GM23338 (cell line): ENCODE measurements around the gene BTBD18. TPM values are rescaled to one million over a fixed set of nuclear protein-coding genes. Genes with fewer than 3 reads are reported as not detected.

Source experiments
- ATAC-seq: fragments of 200-7000 bp; cut with Tn5 transposase; 3 replicates; pipeline ENCODE4 v1.9.1; 2020
- DNase-seq: peaks from one replicate; pipeline ENCODE4 v3.0.0-alpha.2; 2015; ENCODE audit warnings: low spot score
- H2AFZ ChIP-seq: fragments of 200-600 bp; sonication (generic); 2 replicates; pipeline ENCODE4 v1.8.0; 2016; ENCODE audit warnings: antibody characterized with exemption, mild to moderate bottlenecking, moderate library complexity
- H3F3A ChIP-seq: fragments of 200-600 bp; sonication (generic); replicated peaks from 2 replicates; pipeline ENCODE4 v1.8.0; 2017; ENCODE audit warnings: antibody characterized with exemption, mixed run types, low read depth
- H3K27ac ChIP-seq: fragments of 200-600 bp; sonication (generic); 2 replicates; pipeline ENCODE4 v1.6.1; 2016; ENCODE audit warnings: low read depth
- H3K27me3 ChIP-seq: fragments of 200-600 bp; sonication (generic); 2 replicates; pipeline ENCODE4 v1.8.0; 2016; ENCODE audit warnings: mild to moderate bottlenecking, mixed run types, moderate library complexity; ENCODE audit not compliant: insufficient read depth
- H3K36me3 ChIP-seq: fragments of 200-600 bp; sonication (generic); 2 replicates; pipeline ENCODE4 v1.8.0; 2016; ENCODE audit warnings: mild to moderate bottlenecking; ENCODE audit not compliant: insufficient read depth
- H3K4me1 ChIP-seq: fragments of 200-600 bp; sonication (generic); 2 replicates; pipeline ENCODE4 v1.8.0; 2016; ENCODE audit warnings: mild to moderate bottlenecking, moderate library complexity; ENCODE audit not compliant: insufficient read depth
- H3K4me2 ChIP-seq: fragments of 200-600 bp; sonication (generic); 2 replicates; pipeline ENCODE4 v1.7.1; 2017; ENCODE audit warnings: mixed run types
- H3K4me3 ChIP-seq: fragments of 200-600 bp; sonication (generic); 2 replicates; pipeline ENCODE4 v1.6.1; 2016; ENCODE audit warnings: mixed run types
- H3K79me2 ChIP-seq: fragments of 200-600 bp; sonication (generic); replicated peaks from 2 replicates; pipeline ENCODE4 v1.8.0; 2017; ENCODE audit warnings: mild to moderate bottlenecking; ENCODE audit not compliant: insufficient read depth
- H3K9me2 ChIP-seq: fragments of 200-600 bp; sonication (generic); 2 replicates; pipeline ENCODE4 v1.8.0; 2017; ENCODE audit not compliant: insufficient read depth
- H4K20me1 ChIP-seq: fragments of 200-600 bp; sonication (generic); replicated peaks from 2 replicates; pipeline ENCODE4 v1.8.0; 2017; ENCODE audit warnings: mild to moderate bottlenecking; ENCODE audit not compliant: insufficient read depth
- H3K27ac Mint-ChIP-seq: 2 replicates; pipeline ENCODE4 v1.8.0; 2020; ENCODE audit warnings: inconsistent platforms, mild to moderate bottlenecking, moderate library complexity, mixed read lengths
- H3K27me3 Mint-ChIP-seq: 3 replicates; pipeline ENCODE4 v1.8.0; 2022; ENCODE audit warnings: low read depth, mild to moderate bottlenecking, moderate library complexity, mixed read lengths, inconsistent platforms; ENCODE audit not compliant: insufficient read depth, poor library complexity
- H3K36me3 Mint-ChIP-seq: 3 replicates; pipeline ENCODE4 v1.8.0; 2021; ENCODE audit warnings: low read depth, mild to moderate bottlenecking, inconsistent platforms, moderate library complexity, mixed read lengths
- H3K4me1 Mint-ChIP-seq: 3 replicates; pipeline ENCODE4 v1.8.0; 2020; ENCODE audit warnings: mild to moderate bottlenecking, inconsistent platforms, mixed read lengths
- H3K4me3 Mint-ChIP-seq: 3 replicates; pipeline ENCODE4 v1.8.0; 2021; ENCODE audit warnings: moderate library complexity, mild to moderate bottlenecking, inconsistent platforms, mixed read lengths
- H3K9me3 Mint-ChIP-seq: 3 replicates; pipeline ENCODE4 v1.8.0; 2020; ENCODE audit warnings: moderate library complexity, mild to moderate bottlenecking, inconsistent platforms, mixed read lengths
- CREB1 ChIP-seq: fragments of 250-450 bp; sonication (Bioruptor Pico); IDR thresholded peaks from 2 replicates; pipeline ENCODE4 v1.5.0; 2020; ENCODE audit warnings: low read depth, mild to moderate bottlenecking, moderate library complexity
- EZH2 ChIP-seq: fragments of 200-600 bp; sonication (generic); IDR thresholded peaks from one replicate; pipeline ENCODE4 v1.8.0; 2017; ENCODE audit warnings: antibody characterized with exemption, mild to moderate bottlenecking, low read depth; ENCODE audit not compliant: unreplicated experiment
- EZH2phosphoT487 ChIP-seq: fragments of 200-600 bp; sonication (generic); IDR thresholded peaks from one replicate; pipeline ENCODE4 v1.8.1; 2018; ENCODE audit warnings: antibody characterized with exemption; ENCODE audit not compliant: unreplicated experiment
- JUNB ChIP-seq: IDR thresholded peaks from one replicate; pipeline ENCODE4 v1.6.1; 2016; ENCODE audit warnings: antibody characterized with exemption; ENCODE audit not compliant: unreplicated experiment
- NANOG ChIP-seq: IDR thresholded peaks from 2 replicates; pipeline ENCODE4 v1.6.1; 2016; ENCODE audit warnings: antibody characterized with exemption, borderline replicate concordance
- STAT1 ChIP-seq: IDR thresholded peaks from one replicate; pipeline ENCODE4 v1.6.1; 2016; ENCODE audit warnings: antibody characterized with exemption; ENCODE audit not compliant: unreplicated experiment
- ZNF114 ChIP-seq: fragments of 250-450 bp; sonication (Bioruptor Pico); IDR thresholded peaks from 2 replicates; pipeline ENCODE4 v1.5.0; 2020; ENCODE audit warnings: mild to moderate bottlenecking, moderate library complexity
- ZNF331 ChIP-seq: fragments of 250-450 bp; sonication (Bioruptor Pico); IDR thresholded peaks from 2 replicates; pipeline ENCODE4 v1.5.0; 2020; ENCODE audit warnings: low read depth, mild to moderate bottlenecking, moderate library complexity
- polyA plus RNA-seq: library from polyadenylated mRNA; unstranded; fragments of >200 nt; fragmentation: Nextera tagmentation; extraction: Ambion mirVana; gene quantifications from 2 replicates; pipeline ENCODE4 v1.2.1, GENCODE V29; 2016
- total RNA-seq: library from RNA; depleted of rRNA; stranded (reverse); fragments of >200 nt; shearing (Covaris generic); gene quantifications from 2 replicates; pipeline ENCODE4 v1.2.3, GENCODE V29; 2014
- TF ChIP-seq, protein P1 (sequence below): IDR thresholded peaks from 2 replicates; pipeline ENCODE4 v1.6.1; 2016; ENCODE audit warnings: antibody characterized with exemption
- TF ChIP-seq, protein P2 (sequence below), 2 experiments: fragments of 200-600 bp in 1 of 2; sonication (generic) in 1 of 2; conservative IDR thresholded peaks; 2 replicates each; pipeline versions ENCODE4 v1.5.1 to v1.6.1; 2016 to 2017; ENCODE audit warnings: antibody characterized with exemption in 2 of 2, low read depth in 2 of 2, mild to moderate bottlenecking in 2 of 2, moderate library complexity in 1 of 2
- TF ChIP-seq, protein P3 (sequence below): fragments of 250-450 bp; sonication (Bioruptor Pico); IDR thresholded peaks from 2 replicates; pipeline ENCODE4 v1.5.0; 2020; ENCODE audit warnings: mild to moderate bottlenecking, moderate library complexity

BTBD18 gene
- total and polyA plus RNA-seq, 2 experiments from 2014 or later: 0.29 TPM; not detected in 1

DNA sequence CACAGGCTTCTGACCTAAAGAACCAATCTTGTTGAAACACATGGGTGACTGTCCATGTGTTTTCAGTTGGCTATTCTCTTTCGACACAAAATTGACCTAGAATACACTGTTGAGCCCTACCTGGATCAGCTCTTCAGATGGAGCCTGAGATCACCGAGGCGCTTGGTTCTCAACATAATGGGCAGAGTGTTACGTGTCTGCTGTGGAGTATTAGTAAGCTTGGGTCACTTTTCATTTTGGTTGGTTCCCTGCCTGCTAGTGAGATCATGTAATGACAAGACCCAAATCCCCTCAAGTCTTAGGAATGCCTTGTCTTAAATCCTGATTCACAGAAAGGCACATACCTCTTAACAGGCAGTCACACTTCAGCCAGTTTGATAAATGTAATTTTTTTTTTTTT is 48.3 kb downstream of the BTBD18 start:
- no peaks in the 10 kb centered on the region for H3K9me3 Mint-ChIP-seq
- Histone ChIP-seq H4K20me1 (peaks cover 4% of the 10 kb centered on the region), H3F3A (peaks cover 17% of the 10 kb centered on the region), H3K27ac (no peak overlapping the region; the same call in 1 of the 2 replicates), H3K4me3 (no peak overlapping the region), H3K4me1 (no peaks in the 10 kb centered on the region), H3K4me2 (no peak overlapping the region), H3K36me3 (peaks cover 25% of the 10 kb centered on the region), H2AFZ (no peak overlapping the region), H3K9me2 (no peaks in the 10 kb centered on the region), H3K79me2 (peaks cover 17% of the 10 kb centered on the region), H3K27me3 (no peaks in the 10 kb centered on the region)
- TF ChIP-seq, protein P1, sequence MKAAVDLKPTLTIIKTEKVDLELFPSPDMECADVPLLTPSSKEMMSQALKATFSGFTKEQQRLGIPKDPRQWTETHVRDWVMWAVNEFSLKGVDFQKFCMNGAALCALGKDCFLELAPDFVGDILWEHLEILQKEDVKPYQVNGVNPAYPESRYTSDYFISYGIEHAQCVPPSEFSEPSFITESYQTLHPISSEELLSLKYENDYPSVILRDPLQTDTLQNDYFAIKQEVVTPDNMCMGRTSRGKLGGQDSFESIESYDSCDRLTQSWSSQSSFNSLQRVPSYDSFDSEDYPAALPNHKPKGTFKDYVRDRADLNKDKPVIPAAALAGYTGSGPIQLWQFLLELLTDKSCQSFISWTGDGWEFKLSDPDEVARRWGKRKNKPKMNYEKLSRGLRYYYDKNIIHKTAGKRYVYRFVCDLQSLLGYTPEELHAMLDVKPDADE: no peak
- TF ChIP-seq, protein P2, sequence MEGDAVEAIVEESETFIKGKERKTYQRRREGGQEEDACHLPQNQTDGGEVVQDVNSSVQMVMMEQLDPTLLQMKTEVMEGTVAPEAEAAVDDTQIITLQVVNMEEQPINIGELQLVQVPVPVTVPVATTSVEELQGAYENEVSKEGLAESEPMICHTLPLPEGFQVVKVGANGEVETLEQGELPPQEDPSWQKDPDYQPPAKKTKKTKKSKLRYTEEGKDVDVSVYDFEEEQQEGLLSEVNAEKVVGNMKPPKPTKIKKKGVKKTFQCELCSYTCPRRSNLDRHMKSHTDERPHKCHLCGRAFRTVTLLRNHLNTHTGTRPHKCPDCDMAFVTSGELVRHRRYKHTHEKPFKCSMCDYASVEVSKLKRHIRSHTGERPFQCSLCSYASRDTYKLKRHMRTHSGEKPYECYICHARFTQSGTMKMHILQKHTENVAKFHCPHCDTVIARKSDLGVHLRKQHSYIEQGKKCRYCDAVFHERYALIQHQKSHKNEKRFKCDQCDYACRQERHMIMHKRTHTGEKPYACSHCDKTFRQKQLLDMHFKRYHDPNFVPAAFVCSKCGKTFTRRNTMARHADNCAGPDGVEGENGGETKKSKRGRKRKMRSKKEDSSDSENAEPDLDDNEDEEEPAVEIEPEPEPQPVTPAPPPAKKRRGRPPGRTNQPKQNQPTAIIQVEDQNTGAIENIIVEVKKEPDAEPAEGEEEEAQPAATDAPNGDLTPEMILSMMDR (conservative IDR thresholded peaks at IDR 0.05; ENCODE audit: low read depth in 2 of 2): no peak
- TF ChIP-seq STAT1: no peak
- TF ChIP-seq ZNF331 (CRISPR knock-in tag): no peak
- TF ChIP-seq EZH2phosphoT487: no peak
- no peak for TF ChIP-seq ZNF114 (CRISPR knock-in tag)
- TF ChIP-seq EZH2: no peak
- TF ChIP-seq NANOG: no peak
- TF ChIP-seq, protein P3, sequence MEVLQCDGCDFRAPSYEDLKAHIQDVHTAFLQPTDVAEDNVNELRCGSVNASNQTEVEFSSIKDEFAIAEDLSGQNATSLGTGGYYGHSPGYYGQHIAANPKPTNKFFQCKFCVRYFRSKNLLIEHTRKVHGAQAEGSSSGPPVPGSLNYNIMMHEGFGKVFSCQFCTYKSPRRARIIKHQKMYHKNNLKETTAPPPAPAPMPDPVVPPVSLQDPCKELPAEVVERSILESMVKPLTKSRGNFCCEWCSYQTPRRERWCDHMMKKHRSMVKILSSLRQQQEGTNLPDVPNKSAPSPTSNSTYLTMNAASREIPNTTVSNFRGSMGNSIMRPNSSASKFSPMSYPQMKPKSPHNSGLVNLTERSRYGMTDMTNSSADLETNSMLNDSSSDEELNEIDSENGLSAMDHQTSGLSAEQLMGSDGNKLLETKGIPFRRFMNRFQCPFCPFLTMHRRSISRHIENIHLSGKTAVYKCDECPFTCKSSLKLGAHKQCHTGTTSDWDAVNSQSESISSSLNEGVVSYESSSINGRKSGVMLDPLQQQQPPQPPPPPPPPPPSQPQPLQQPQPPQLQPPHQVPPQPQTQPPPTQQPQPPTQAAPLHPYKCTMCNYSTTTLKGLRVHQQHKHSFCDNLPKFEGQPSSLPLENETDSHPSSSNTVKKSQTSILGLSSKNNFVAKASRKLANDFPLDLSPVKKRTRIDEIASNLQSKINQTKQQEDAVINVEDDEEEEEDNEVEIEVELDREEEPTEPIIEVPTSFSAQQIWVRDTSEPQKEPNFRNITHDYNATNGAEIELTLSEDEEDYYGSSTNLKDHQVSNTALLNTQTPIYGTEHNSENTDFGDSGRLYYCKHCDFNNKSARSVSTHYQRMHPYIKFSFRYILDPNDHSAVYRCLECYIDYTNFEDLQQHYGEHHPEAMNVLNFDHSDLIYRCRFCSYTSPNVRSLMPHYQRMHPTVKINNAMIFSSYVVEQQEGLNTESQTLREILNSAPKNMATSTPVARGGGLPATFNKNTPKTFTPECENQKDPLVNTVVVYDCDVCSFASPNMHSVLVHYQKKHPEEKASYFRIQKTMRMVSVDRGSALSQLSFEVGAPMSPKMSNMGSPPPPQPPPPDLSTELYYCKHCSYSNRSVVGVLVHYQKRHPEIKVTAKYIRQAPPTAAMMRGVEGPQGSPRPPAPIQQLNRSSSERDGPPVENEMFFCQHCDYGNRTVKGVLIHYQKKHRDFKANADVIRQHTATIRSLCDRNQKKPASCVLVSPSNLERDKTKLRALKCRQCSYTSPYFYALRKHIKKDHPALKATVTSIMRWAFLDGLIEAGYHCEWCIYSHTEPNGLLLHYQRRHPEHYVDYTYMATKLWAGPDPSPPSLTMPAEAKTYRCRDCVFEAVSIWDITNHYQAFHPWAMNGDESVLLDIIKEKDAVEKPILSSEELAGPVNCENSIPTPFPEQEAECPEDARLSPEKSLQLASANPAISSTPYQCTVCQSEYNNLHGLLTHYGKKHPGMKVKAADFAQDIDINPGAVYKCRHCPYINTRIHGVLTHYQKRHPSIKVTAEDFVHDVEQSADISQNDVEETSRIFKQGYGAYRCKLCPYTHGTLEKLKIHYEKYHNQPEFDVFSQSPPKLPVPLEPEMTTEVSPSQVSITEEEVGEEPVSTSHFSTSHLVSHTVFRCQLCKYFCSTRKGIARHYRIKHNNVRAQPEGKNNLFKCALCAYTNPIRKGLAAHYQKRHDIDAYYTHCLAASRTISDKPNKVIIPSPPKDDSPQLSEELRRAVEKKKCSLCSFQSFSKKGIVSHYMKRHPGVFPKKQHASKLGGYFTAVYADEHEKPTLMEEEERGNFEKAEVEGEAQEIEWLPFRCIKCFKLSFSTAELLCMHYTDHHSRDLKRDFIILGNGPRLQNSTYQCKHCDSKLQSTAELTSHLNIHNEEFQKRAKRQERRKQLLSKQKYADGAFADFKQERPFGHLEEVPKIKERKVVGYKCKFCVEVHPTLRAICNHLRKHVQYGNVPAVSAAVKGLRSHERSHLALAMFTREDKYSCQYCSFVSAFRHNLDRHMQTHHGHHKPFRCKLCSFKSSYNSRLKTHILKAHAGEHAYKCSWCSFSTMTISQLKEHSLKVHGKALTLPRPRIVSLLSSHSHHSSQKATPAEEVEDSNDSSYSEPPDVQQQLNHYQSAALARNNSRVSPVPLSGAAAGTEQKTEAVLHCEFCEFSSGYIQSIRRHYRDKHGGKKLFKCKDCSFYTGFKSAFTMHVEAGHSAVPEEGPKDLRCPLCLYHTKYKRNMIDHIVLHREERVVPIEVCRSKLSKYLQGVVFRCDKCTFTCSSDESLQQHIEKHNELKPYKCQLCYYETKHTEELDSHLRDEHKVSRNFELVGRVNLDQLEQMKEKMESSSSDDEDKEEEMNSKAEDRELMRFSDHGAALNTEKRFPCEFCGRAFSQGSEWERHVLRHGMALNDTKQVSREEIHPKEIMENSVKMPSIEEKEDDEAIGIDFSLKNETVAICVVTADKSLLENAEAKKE (CRISPR knock-in tag): no peak
- TF ChIP-seq JUNB: no peak
- TF ChIP-seq CREB1 (CRISPR knock-in tag): no peak
- ATAC-seq (no peak), DNase-seq (no peak)
- no peak overlapping the region for H3K4me3 Mint-ChIP-seq
- H3K36me3 Mint-ChIP-seq: peaks cover 59% of the 10 kb centered on the region
- peaks cover 5% of the 10 kb centered on the region for H3K27me3 Mint-ChIP-seq
- no peaks in the 10 kb centered on the region for H3K4me1 Mint-ChIP-seq
- H3K27ac Mint-ChIP-seq: no peak overlapping the region
